Activated T-helper 17 cell treated with anti-CD3 and anti-CD28 coated beads, Interleukin-2, amount 50 U/mL, for 72 hours (primary cell): ENCODE data around the gene LRRC4B. TPM values are rescaled to one million over a fixed set of nuclear protein-coding genes. Genes with fewer than 3 reads are reported as not detected.
A peak's percentile ranks its signal among the peaks of the same experiment; 100 is the strongest.
"Not testable (repeated sequence)": the region's sequence is repeated elsewhere in the genome, so short reads cannot be mapped to it uniquely, and the experiment has no call there.

ENCODE experiments used
- ATAC-seq: fragments of 150-1000 bp; cut with Tn5 transposase; replicated peaks from 2 replicates; pipeline ENCODE4 v1.10.0; 2021; ENCODE audit warnings: mild to moderate bottlenecking, moderate library complexity
- H3K27ac Mint-ChIP-seq: one replicate; pipeline ENCODE4 v1.8.0; 2022; ENCODE audit warnings: mixed read lengths
- H3K27me3 Mint-ChIP-seq: one replicate; pipeline ENCODE4 v1.8.0; 2022; ENCODE audit warnings: mixed read lengths
- H3K36me3 Mint-ChIP-seq: one replicate; pipeline ENCODE4 v1.8.0; 2022; ENCODE audit warnings: low read depth, mild to moderate bottlenecking, mixed read lengths
- H3K4me1 Mint-ChIP-seq: one replicate; pipeline ENCODE4 v1.8.0; 2022; ENCODE audit warnings: mixed read lengths
- H3K4me3 Mint-ChIP-seq: one replicate; pipeline ENCODE4 v1.8.0; 2022; ENCODE audit warnings: mild to moderate bottlenecking, mixed read lengths
- H3K9me3 Mint-ChIP-seq: one replicate; pipeline ENCODE4 v1.8.0; 2022; ENCODE audit warnings: mixed read lengths
- total RNA-seq, 2 donors: library from RNA; stranded (reverse); gene quantifications; one replicate each; pipeline ENCODE4 v1.2.3, GENCODE V29; 2022

LRRC4B gene
- total RNA-seq, 2 donors from 2014 or later: not detected

DNA sequence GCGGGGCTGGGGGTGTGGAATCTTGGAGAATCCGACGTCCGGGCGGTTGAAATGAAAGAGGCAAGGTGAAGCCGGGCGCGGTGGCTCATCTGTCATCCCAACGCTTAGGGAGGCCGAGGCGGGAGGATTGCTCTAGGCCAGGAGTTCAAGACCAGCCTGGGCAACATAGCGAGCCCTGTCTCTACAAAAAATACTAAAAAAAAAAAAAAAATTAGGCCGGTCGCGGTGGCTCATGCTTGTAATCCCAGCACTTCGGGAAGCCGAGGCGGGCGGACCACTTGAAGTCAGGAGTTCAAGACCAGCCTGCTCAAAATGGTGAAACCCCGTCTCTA, 91.4 kb downstream of the LRRC4B start:
- ATAC-seq: no peak
- Mint-ChIP-seq H3K4me1 (peaks cover 12% of the 10 kb centered on the region), H3K4me3 (peak overlapping the region; percentile 99), H3K36me3 (peaks cover 45% of the 10 kb centered on the region), H3K27ac (peak overlapping the region; percentile 98), H3K27me3 (no peaks in the 10 kb centered on the region), H3K9me3 (no peaks in the 10 kb centered on the region)

DNA sequence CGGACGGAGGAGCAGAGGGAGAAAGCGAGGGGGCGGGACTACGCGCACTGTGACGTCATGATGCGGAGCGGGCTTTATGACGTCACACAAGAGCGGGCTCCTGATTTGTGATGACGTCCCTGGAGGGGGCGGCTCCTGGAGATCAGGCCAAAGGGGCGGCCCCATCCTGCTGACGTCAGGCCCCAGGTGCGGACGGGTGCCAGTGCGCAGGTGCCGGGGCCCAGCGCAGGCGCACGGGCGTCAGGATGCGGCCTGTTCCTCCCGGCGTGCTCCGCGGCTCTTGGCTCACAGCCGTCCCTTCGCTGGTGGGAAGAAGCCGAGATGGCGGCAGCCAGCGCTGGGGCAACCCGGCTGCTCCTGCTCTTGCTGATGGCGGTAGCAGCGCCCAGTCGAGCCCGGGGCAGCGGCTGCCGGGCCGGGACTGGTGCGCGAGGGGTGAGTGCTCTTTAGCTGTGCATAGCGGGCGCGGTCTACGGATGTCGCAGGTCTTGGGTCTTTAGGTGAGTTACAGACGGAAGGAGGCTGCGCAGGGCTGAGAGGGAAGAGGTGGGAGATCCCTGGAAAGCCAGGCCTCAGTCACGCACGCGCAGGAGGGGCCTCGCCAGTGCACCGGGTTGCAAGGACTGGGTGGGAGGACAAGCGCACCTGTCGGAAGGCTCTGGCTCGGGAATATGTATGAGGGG, 91.9 kb downstream of the LRRC4B start, which contains the start of the genes EMC10 and GARIN5A:
TSS of gene EMC10 (plus strand) at position 284 of the 683 bp plus-strand sequence. CDS start at position 322, 38 bp downstream.
TSS of gene GARIN5A (minus strand) at position 625 of the 683 bp plus-strand sequence. CDS start at position 165, 460 bp downstream.
- peak within 1 kb of the TSS; percentile 99 for H3K4me3 Mint-ChIP-seq
- H3K27ac Mint-ChIP-seq: peak within 1 kb of the TSS; percentile 98
- H3K36me3 Mint-ChIP-seq: peaks cover 45% of the 10 kb centered on the region
- ATAC-seq: peak; percentile 98
- peaks cover 12% of the 10 kb centered on the region for H3K4me1 Mint-ChIP-seq
- H3K9me3 Mint-ChIP-seq: no peaks in the 10 kb centered on the region
- H3K27me3 Mint-ChIP-seq: no peaks in the 10 kb centered on the region

DNA sequence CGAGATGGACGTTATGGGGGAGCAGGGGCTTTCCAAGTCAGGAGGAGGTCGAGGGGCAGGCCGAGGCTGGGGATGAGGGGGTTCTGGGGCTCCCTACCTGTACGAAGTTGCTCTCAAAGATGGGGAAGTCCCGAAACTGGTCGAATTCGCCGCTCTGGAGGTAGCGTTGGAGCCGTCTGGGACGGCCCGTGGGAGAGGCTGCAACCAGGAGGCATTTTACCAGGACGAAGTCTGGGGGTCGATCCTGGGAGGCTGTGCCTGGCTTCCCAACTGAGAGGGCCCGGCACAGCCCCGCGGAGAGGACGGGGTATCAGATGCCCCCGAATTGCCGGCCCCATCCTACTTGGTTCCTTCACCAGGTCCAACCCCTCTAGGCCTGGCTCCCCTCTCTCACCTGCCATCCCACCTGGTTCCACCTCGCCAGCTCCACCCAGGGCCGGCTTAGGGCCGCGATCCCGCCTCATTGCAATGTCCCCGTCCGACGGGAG, 92.5 kb downstream of the LRRC4B start:
- peaks cover 39% of the 10 kb centered on the region for H3K36me3 Mint-ChIP-seq
- ATAC-seq: no peak
- no peaks in the 10 kb centered on the region for H3K27me3 Mint-ChIP-seq
- no peaks in the 10 kb centered on the region for H3K9me3 Mint-ChIP-seq
- H3K4me1 Mint-ChIP-seq: peaks cover 12% of the 10 kb centered on the region
- peak overlapping the region; percentile 98 for H3K27ac Mint-ChIP-seq
- H3K4me3 Mint-ChIP-seq: peak overlapping the region; percentile 99

DNA sequence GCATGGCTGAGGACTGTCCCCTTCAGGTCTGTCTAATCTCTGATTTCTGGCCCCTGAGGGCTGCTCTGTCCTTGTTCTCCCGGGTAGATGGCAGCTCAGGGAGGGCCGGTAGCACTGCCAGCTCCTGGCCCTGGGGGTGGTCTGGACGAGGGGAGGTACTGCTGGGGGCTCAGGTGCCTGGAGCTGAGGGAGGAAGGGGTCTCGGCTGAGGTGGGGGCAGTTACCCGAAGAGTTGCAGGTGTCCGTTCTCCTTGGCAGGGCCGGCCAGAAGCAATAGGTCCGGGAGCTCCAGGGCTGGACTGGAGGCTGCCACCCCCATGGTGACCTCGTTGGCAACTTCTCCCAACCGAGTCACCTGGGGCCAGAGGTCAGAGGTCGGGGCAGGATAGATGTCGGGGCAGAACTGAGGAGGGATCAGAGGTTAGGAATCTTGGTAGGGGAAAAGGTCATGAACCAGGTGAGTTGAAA, 93.1 kb downstream of the LRRC4B start:
- H3K27me3 Mint-ChIP-seq: no peaks in the 10 kb centered on the region
- H3K4me3 Mint-ChIP-seq: peak overlapping the region; percentile 99
- H3K27ac Mint-ChIP-seq: peak overlapping the region; percentile 98
- H3K36me3 Mint-ChIP-seq: peaks cover 36% of the 10 kb centered on the region
- H3K9me3 Mint-ChIP-seq: no peaks in the 10 kb centered on the region
- ATAC-seq: no peak
- H3K4me1 Mint-ChIP-seq: peaks cover 12% of the 10 kb centered on the region

DNA sequence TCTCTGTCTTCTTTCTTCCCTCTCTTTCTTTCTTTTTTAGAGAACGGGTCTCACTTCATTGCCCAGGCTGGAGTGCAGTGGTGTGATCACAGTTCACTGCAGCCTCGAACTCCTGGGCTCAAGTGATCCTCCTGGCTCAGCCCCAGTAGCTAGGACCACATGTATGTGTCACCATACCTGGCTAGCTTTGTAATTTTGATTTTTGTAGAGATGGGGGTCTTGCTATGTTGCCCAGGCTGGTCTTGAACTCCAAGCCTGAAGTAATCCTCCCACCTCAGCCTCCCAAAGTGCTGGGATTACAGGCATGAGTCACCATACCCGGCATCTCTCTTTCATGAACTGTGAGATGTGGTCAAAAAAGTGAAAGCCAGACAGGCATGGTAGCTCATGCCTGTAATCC, 94.9 kb downstream of the LRRC4B start:
- Mint-ChIP-seq H3K4me1 (peaks cover 12% of the 10 kb centered on the region), H3K36me3 (peaks cover 24% of the 10 kb centered on the region), H3K27ac (peak overlapping the region; percentile 48)
- not testable (repeated sequence) for ATAC-seq, H3K4me3 Mint-ChIP-seq, H3K9me3 Mint-ChIP-seq, H3K27me3 Mint-ChIP-seq

DNA sequence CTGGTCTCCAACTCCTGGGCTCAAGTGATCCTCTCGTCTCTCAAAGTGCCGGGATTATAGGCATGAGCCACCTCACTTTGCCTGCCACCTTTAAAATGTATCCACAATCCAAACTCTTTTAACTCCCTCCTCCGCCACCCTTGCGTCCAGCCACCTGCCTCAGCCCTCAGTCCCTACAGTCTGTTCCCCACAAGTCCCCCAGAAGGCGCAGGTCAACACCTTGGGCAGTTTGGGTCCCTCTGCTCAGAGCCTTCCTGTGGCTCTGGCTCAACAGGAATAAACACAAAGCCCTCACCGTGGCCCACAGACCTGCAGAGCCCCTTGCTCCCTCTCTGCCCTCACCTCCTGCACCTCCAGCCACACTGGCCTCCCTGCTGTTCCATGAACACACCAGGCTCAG, 99.4 kb downstream of the LRRC4B start:
- Mint-ChIP-seq H3K27ac (peak overlapping the region; percentile 18), H3K4me1 (no peaks in the 10 kb centered on the region), H3K36me3 (no peaks in the 10 kb centered on the region), H3K4me3 (no peak overlapping the region), H3K9me3 (no peaks in the 10 kb centered on the region), H3K27me3 (peaks cover 3% of the 10 kb centered on the region)
- no peak for ATAC-seq

DNA sequence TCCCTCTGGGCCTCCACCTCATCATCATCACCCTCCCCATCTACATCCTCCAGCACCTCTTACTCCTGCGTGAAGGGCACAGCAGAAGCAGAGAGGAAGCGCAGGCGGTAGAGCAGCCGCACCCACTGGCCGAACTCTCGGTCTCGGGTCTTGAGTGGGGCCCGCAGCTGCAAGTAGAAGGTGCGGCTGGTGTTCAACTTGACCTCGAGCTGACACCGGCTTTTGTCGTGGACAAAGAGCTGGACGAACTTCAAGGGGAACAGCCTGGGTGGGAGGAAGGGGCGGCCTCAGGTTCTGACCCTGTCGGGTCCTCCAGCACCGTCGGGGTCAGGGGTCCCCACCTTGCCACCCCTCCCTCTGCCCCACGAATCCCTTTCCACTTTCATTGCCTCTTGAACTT, 100.7 kb downstream of the LRRC4B start:
- Mint-ChIP-seq H3K27ac (no peak overlapping the region), H3K4me3 (no peak overlapping the region), H3K9me3 (no peaks in the 10 kb centered on the region), H3K36me3 (no peaks in the 10 kb centered on the region), H3K27me3 (peaks cover 7% of the 10 kb centered on the region), H3K4me1 (no peaks in the 10 kb centered on the region)
- no peak for ATAC-seq

Other genes starting within 250 kb of the LRRC4B start
- 10 to 100 TPM; 12.8 to 18.8 TPM for gene KCNC3, start 239.1 kb downstream of the LRRC4B start, total RNA-seq
- gene NAPSA, start 202.8 kb downstream of the LRRC4B start, total RNA-seq: 10 to 100 TPM; 54.6 to 86.0 TPM
- 10 to 100 TPM; 58.3 to 81.3 TPM for gene NR1H2, start 192.0 kb downstream of the LRRC4B start, total RNA-seq
- 100 to 1,000 TPM; 146 to 202 TPM for gene POLD1, start 184.1 kb downstream of the LRRC4B start, total RNA-seq
- 1 to 10 TPM; 1.9 to 2.4 TPM for gene SPIB, start 149.5 kb downstream of the LRRC4B start, total RNA-seq
- 1 to 10 TPM in 1 of 2 donors, under 1 TPM in 1; 0.28 to 4.6 TPM for gene MYBPC2, start 135.5 kb downstream of the LRRC4B start, total RNA-seq
- gene EMC10, start 91.9 kb downstream of the LRRC4B start, total RNA-seq: 10 to 100 TPM; 31.3 to 57.8 TPM
- 1 to 10 TPM in 1 of 2 donors, under 1 TPM in 1; 0.39 to 1.2 TPM for gene GARIN5A, start 91.6 kb downstream of the LRRC4B start, total RNA-seq
- 10 to 100 TPM; 37.5 to 45.8 TPM for gene JOSD2, start 57.2 kb downstream of the LRRC4B start, total RNA-seq
- not detected for gene ASPDH, start 54.5 kb downstream of the LRRC4B start, total RNA-seq
- not detected for gene SYT3, start 71.4 kb upstream of the LRRC4B start, total RNA-seq
- gene C19orf81, start 81.0 kb upstream of the LRRC4B start, total RNA-seq: not detected
- gene SHANK1, start 151.4 kb upstream of the LRRC4B start, total RNA-seq: not detected
- under 1 TPM; 0.24 to 0.45 TPM for gene CLEC11A, start 154.9 kb upstream of the LRRC4B start, total RNA-seq
- gene GPR32, start 202.0 kb upstream of the LRRC4B start, total RNA-seq: not detected
- not detected for gene ACP4, start 222.0 kb upstream of the LRRC4B start, total RNA-seq